Measurements from ENCODE around the gene FARS2.
"Not testable (repeated sequence)": the region's sequence is repeated elsewhere in the genome, so short reads cannot be mapped to it uniquely, and the experiment has no call there.

FARS2 gene

GRCh38 chr6:5778906-5779305 is 517.6 kb downstream of the FARS2 start:
- DNase-seq = no peak

- DNase-seq = no peak
These were observed 519.7 kb downstream of the FARS2 start for GRCh38 chr6:5781019-5781418.

GRCh38 chr6:5781966-5782556 is 520.7 kb downstream of the FARS2 start:
- no peak for DNase-seq

GRCh38 chr6:5782783-5783547 is 521.7 kb downstream of the FARS2 start:
- DNase-seq = no peak

GRCh38 chr6:5783584-5784089 is 522.3 kb downstream of the FARS2 start:
- no peak for DNase-seq

GRCh38 chr6:5785249-5785648 is 523.9 kb downstream of the FARS2 start:
- no peak for DNase-seq

GRCh38 chr6:5786321-5786968 is 525.1 kb downstream of the FARS2 start:
- no peak for DNase-seq

- no peak for DNase-seq
These were observed 525.8 kb downstream of the FARS2 start for GRCh38 chr6:5786969-5787720.

GRCh38 chr6:5789426-5789825 is 528.1 kb downstream of the FARS2 start:
- DNase-seq = not testable (repeated sequence)

GRCh38 chr6:5796555-5796954 is 535.2 kb downstream of the FARS2 start:
- DNase-seq = not testable (repeated sequence)

GRCh38 chr6:5806406-5806805 is 545.1 kb downstream of the FARS2 start:
- not testable (repeated sequence) for DNase-seq

GRCh38 chr6:5809450-5809849 is 548.1 kb downstream of the FARS2 start:
- no peak for DNase-seq

- DNase-seq = no peak
These were observed 550.7 kb downstream of the FARS2 start for GRCh38 chr6:5811997-5812396.

- DNase-seq = no peak
These were observed 552.3 kb downstream of the FARS2 start for GRCh38 chr6:5813625-5814027.

GRCh38 chr6:5814116-5814515 is 552.8 kb downstream of the FARS2 start:
- DNase-seq = no peak

- DNase-seq = no peak
These were observed 553.6 kb downstream of the FARS2 start for GRCh38 chr6:5814901-5815300.

GRCh38 chr6:5817869-5818268 is 556.6 kb downstream of the FARS2 start:
- no peak for DNase-seq

- no peak for DNase-seq
These were observed 557.6 kb downstream of the FARS2 start for GRCh38 chr6:5818959-5819358.
